GM23338 (cell line): Measurements from ENCODE around the gene RPUSD1. TPM values are rescaled to one million over a fixed set of nuclear protein-coding genes. Genes with fewer than 3 reads are reported as not detected.

Experiments used
- CTCF ChIP-seq, 2 experiments: fragments of 200-600 bp in 1 of 2; sonication (generic) in 1 of 2; conservative IDR thresholded peaks; 2 replicates each; pipeline versions ENCODE4 v1.5.1 to v1.6.1; 2016 to 2017; ENCODE audit warnings: antibody characterized with exemption in 2 of 2, low read depth in 2 of 2, mild to moderate bottlenecking in 2 of 2, moderate library complexity in 1 of 2
- ETS1 ChIP-seq: IDR thresholded peaks from 2 replicates; pipeline ENCODE4 v1.6.1; 2016; ENCODE audit warnings: antibody characterized with exemption
- JUNB ChIP-seq: IDR thresholded peaks from one replicate; pipeline ENCODE4 v1.6.1; 2016; ENCODE audit warnings: antibody characterized with exemption; ENCODE audit not compliant: unreplicated experiment
- POLR2AphosphoS5 ChIP-seq: IDR thresholded peaks from 2 replicates; pipeline ENCODE4 v1.6.1; 2016; ENCODE audit warnings: antibody characterized with exemption, low read depth
- ZNF114 ChIP-seq: fragments of 250-450 bp; sonication (Bioruptor Pico); IDR thresholded peaks from 2 replicates; pipeline ENCODE4 v1.5.0; 2020; ENCODE audit warnings: mild to moderate bottlenecking, moderate library complexity
- ZNF331 ChIP-seq: fragments of 250-450 bp; sonication (Bioruptor Pico); IDR thresholded peaks from 2 replicates; pipeline ENCODE4 v1.5.0; 2020; ENCODE audit warnings: low read depth, mild to moderate bottlenecking, moderate library complexity
- ZNF462 ChIP-seq: fragments of 250-450 bp; sonication (Bioruptor Pico); IDR thresholded peaks from 2 replicates; pipeline ENCODE4 v1.5.0; 2020; ENCODE audit warnings: mild to moderate bottlenecking, moderate library complexity
- polyA plus RNA-seq: library from polyadenylated mRNA; unstranded; fragments of >200 nt; fragmentation: Nextera tagmentation; extraction: Ambion mirVana; gene quantifications from 2 replicates; pipeline ENCODE4 v1.2.1, GENCODE V29; 2016
- total RNA-seq: library from RNA; depleted of rRNA; stranded (reverse); fragments of >200 nt; shearing (Covaris generic); gene quantifications from 2 replicates; pipeline ENCODE4 v1.2.3, GENCODE V29; 2014

RPUSD1 gene
- total and polyA plus RNA-seq, 2 experiments from 2014 or later = 19.1 to 79.5 TPM

GRCh38 chr16:801584-802363 is 13.6 kb upstream of the RPUSD1 start (continued):
- no peak for TF ChIP-seq ZNF462 (CRISPR knock-in tag)
- TF ChIP-seq ZNF331 (CRISPR knock-in tag) = no peak
- TF ChIP-seq JUNB = no peak
- no peak for TF ChIP-seq POLR2AphosphoS5
- TF ChIP-seq CTCF (conservative IDR thresholded peaks at IDR 0.05; ENCODE audit: low read depth in 2 of 2) = no peak
- no peak for TF ChIP-seq ETS1
- no peak for TF ChIP-seq ZNF114 (CRISPR knock-in tag)
